HG03025 (cell line): ENCODE results near the gene SRGAP3.
"Not testable (repeated sequence)": the region's sequence is repeated elsewhere in the genome, so short reads cannot be mapped to it uniquely, and the experiment has no call there.

Experiments used
- ATAC-seq: cut with Tn5 transposase; IDR thresholded peaks from one replicate; pipeline ENCODE4 v1.9.1; 2021; ENCODE audit warnings: mild to moderate bottlenecking, moderate library complexity; ENCODE audit not compliant: unreplicated experiment, low FRiP score

The SRGAP3 gene

DNA sequence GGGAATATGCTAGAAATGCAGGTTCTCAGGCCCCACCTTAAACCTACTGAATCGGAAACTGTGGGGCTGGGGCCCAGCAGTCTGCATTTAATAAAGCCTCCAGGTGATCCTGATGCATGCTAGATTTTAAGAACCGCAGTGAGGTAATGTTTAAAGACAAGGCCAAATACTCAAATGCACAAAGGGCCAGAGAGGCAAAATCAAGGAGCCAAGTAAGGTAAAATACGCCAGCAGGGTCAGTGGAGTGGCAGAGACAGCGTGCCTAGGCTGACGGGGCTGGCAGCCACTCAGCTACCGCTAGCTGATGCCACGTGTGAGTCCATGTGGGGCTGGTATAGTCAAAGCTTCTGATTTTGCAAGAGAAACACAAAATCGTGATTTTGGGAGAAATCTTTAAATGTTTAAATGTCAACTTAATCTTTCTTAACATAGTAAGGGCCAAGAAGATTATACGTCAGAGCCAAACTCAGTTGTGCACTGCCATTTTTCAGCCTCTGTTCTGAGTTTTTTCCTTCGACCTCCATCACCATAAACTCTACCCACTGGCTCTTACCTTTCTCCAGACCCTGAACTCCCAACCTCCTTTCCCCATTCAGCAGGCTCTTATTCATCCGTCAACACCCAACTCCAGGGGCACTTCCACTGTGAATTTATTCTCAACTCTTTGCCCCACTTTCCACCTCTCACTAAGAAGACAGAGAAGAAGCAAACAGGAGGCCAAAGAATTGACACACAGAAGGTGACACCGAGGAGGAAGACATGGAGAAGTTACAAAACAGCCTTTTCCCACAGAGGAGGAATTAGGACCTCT lies 149.5 kb downstream of the SRGAP3 start:
- ATAC-seq = no peak

DNA sequence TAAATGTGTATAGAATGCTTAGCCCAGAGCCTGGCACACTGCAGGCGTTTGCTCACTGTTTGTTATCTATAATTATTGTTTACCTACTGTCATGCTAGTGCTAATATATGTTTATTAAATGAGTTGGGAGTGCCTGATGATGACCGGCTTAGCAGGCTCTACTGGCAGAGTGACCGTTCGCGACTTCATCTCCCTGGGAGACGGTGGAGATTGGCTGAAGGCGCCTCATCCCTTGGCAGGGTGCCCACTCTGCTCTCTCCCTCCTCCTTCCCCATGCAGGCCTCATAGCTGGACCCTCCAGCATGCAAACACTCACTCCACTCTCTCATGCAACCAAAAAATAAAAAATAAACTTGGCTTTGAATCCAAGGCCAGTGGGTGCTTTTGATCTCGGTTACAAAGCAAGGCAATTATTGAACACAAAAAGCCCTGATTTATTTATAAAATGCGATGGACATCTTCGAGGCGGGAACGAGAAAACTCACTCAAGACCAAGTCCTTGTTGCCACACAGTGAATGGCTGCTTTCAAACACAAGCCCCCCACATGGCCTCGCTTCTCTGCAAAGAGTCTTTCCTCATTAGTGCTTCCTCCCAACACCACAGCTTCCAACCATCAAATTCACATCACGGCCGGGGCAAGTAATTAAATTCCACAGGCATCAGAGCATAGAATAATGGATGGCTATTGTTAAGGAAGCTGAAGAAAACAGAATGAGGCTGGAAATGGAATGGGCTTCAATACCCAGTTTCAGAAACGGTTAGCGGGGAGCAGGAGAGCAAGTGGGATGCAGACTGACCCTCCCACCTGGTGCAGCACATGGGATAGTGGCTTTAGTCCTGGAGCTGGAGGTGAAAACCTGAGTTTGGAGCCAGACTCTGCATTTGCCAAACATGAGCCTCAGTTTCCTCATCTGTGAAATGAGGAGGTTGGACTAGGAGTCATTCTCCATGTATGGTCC lies 150.4 kb downstream of the SRGAP3 start:
- no peak for ATAC-seq

DNA sequence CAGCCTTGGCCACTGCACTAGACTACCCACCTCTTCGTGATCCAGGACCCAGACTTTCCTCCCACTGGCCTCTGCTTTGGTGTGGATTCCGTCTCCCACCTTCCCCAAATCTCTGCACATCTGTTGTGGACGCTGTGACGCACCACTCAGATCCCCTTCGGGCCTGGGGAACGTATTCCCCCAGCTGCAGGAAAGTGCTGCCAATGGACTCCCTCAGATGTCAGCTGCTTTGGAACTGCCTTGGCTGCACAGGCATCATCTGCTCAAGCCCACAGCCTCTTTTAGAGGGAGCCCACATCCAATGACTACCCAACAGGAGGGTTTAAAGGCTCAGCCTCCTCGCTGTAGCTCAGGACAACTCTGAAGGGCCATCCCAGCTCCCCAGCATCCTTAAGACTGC lies 152.0 kb downstream of the SRGAP3 start:
- no peak for ATAC-seq

DNA sequence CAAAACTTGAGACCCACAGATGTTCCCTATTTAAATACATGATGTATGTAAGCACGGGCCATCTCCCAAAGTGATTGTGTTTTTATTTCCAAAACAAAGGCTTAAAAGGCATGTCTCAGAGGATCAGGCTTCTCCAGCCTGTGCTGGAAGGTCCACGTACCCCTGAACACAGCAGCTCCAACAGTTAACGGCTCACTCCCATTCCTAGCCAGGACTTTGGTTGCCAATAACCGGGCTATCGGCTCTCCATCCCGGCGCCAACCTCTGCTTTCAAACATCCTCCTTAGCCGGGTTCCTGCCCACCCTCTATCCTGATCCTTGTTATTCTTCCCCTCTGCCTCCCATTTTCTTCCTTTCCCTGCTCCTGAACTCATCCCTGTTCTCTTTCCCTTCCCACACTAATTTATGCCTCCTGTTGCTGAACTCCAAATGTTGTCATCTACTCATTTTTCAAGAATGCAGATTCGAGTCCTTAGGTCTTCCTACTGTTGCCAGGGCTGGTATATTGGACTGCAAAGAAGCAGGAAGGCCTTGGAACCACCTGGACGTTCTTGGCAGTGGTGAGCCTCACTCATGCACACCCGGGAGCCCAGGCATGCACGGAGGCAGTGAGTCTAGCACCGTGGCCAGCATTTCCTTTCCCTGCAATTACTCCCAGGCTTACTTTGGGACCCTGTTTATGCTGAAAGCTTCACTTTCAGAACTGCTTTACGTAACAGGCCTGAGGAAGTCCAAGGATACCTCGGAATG lies 157.8 kb downstream of the SRGAP3 start:
- no peak for ATAC-seq

DNA sequence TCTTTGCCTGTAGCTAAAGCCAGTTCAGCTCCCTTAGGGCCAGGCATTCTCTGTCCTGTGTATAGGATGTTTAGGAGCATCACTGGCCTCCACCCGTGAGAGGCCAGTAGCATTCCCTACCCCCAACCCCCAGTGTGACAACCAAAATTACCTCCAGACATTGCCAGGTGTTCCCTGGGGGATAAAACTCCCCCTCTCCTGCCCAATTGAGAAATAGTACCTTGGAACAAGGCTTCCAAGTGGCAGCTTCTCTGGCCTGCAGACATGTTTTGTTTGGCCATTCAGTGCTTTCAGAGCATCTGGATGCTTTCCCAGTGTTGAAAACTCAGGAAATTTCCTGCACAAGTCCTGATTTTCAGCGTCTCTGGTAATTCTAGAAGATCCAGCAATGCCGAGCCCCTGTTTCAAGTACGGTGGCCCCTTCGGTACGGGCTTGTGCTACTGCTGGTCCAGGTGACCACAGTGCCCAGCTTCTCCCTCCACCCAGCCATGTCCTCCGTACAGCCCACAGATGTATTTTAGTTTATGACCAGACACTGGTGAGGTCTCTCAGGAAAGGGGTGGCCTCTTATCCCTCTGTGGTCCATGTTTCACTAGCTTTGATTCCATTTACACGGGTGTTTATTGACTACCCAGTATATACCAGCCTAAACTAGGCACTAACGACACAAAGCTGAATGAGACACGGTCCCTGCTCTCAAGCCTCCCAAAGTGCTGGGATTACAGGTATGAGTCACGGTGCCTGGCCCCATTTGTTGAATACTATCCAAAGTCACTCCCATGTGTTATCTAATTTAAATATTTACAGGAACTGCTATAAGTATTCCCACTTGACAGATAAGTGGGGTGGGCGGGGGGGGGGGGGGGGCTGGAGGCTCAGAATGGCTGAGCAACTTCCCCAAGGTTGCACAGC lies 160.7 kb downstream of the SRGAP3 start:
- no peak for ATAC-seq

DNA sequence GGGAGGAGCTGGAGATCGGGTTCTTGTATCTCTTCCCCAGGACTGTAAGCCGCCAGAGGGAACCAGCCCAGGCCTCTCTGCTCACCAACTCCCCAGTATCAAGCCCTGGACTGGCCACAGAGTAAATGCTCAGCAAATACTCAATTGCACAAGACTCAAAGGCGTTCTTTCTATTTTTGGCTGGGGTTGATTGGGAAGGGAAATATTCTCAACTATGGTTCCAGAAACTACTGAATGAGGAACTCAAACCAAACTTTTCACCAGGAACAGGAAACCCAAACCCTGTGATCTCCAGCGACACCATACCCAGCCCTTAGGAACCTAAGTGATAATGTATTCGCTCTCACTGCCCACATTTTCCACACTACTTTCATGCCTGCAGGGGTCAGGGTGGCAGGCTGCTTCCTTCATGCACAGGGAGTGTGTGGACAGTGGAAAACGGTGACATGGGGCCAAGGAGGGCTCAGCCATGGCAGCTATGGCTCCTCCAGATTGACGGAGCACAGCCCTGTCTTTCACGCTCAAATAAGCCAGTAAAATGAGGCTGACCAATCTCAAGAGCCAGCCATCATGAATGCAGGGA lies 161.5 kb downstream of the SRGAP3 start:
- no peak for ATAC-seq

DNA sequence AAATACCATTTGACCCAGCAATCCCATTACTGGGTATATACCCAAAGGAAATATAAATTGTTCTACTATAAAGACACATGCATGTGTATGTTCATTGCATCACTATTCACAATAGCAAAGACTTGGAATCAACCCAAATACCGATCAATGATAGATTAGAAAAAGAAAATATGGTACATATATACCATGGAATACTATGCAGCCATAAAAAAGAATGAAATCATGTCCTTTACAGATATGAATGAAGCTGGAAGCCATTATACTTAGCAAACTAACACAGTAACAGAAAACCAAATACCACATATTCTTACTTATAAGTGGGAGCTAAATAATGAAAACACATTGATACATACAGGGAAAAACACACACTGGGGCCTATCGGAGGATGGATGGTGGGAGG lies 164.0 kb downstream of the SRGAP3 start:
- ATAC-seq = not testable (repeated sequence)

DNA sequence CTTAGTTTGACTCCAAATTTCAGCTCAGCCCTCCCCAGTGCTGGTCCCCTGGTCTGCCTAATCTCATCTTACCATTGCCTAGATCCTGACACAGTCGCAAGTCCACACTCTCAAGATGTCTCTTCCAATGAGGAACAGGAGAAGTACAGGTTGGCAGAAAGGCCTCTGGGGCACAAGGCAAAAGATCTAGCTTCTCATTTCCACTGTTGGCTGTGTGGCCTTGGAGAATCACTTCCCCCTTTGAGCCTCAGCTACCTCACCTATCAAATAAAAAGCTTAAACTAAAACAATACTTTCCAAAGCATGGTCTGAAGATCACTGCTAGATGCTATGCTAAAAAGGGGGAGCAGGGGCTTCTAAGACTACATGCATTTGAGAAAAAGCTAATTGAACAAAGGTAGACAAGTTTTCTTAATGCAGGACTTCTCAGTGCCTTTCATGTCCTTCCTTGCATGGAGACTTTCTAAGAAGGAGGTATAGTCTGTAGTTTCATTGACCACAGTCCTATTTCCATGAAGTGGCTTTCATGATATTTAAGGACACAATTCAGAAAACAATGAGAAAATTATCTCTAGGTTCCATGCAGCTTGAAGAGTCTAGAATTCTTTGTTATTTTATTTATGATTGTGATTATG lies 168.1 kb downstream of the SRGAP3 start:
- ATAC-seq = no peak

DNA sequence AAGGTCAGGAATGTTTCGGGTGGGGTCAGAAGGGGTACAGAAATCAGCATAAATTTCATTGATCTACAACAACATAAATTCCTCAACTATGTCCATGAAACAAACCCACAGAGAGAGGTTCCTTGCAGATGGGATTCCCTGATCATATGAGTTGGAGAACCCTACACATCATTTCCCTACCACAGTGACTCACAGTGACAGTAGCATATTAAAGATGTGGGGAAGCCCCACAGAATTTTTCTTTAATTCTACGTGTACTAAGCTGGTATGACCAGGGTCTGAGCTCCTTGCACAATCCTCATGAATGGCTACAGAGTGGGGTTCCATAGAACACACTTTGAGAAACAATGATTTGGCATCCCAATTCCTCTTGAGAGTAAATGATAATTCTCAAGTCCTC lies 169.3 kb downstream of the SRGAP3 start:
- ATAC-seq = no peak

DNA sequence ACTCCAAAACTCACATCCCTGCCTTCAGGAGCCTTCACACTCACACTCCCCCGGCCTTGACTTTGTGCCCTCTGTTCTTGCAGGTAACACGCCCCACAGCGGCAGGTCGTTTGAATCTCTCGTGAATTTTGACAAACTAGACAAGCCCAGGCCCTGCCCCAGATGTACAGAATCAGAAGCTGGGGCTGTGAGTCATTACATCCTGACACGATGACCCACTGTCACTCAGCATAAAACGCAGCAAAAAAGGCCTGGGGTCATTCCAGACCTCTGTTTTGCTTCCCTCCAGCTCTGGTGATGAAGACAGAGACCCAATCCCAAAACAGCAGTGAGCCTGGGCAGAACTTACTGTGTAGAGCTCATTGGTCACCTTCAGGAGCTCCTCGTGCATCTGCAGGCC lies 169.8 kb downstream of the SRGAP3 start:
- no peak for ATAC-seq

DNA sequence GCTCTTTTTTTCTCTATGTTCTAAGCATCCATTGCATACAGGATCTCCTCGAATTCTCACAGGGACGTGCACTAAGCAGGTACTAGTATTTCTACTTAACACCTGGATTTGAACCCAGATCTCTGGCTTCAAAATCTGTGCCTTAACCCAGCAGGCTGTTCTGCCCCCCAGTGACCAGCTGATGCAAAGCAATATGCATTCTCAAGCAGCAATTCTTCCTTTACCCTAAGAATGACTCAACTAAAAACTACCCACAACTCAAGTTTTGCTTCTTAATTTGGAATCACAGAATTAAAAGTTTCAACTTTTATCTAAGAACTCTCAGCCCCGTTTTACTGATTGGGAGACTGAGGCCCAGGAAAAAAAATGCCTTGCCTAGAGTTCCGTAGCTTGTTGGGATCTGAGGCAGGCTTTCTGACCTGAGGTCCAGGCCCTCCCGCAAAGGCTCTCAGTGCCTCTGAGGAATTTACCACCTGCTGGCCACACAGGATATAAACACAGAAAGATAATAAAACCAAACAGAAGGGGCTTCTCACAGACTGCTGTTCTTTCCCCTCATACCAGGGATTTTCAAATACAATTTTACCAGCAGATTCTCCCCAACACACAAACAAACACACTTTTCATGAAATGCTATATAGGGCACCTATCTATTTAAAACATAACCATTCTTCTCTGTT lies 170.7 kb downstream of the SRGAP3 start:
- no peak for ATAC-seq

DNA sequence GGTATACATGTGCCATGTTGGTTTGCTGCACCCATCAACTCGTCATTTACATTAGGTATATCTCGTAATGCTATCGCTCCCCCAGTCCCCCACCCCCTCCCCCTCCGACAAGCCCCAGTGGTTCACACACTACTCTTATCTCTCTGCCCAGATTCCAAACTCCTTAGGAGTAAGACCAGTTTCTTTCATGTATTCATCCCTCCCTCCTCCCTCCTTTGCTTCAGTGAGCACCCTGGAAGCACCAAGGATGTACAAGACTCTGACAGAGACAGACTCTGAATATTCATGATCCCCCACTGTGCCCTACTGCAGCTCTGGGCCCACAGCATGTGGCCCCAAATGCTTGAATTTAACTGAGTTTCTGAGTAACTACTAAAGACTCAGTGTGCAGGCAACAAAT lies 172.4 kb downstream of the SRGAP3 start:
- no peak for ATAC-seq

DNA sequence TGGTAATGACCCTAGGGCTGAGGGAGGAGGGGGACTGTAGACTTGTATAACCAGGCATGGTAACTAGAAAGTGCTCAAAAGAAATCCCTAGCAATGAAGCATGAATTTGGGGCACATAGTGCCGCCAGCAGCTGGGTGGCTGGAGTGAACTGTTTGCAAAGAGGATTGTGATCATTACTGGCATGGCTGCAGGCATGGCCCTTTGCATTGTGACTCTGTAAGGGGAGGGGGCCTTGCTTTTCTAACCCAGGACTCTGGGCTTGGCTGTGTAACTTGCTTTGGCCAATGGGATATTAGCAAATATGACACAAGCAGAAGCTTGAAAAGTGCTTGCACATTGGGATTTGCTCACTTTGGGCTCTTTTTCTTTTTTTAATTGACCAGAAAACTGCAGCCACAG lies 173.7 kb downstream of the SRGAP3 start:
- no peak for ATAC-seq

DNA sequence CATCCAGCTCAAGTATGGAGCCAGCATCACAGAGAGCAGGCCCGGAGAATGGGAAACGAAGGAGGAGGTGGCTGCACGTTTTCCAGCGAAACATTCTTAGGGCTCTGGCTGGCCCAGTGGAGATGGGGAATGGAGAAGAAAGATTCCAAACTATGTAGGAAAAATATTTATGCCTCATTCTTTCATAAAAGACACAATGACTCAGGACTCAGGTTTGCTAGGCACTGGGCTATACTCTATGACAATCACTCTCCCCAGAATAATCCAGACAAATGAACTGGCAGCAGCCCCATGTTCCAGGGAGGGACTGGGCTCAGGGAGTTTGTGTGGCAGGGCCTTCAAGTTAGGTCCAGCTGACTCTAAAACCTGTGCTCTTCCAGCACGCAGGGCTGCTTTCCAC lies 175.4 kb downstream of the SRGAP3 start:
- ATAC-seq = no peak

DNA sequence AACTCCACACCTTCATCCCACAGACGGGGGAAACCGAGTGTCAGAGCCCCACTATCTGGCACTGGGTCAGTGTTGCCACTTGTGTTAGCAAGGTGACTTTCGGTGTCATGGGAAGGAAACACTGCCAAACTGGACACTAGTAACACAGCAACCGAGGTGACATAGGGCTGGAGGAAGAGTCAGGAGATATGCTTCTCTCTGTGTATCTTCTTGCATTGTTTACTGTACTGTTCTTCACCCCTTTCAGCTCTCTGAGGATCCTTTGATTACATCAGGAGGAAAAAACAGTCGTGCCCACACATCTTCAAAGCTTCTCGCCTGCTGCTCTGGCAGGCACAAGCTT lies 176.8 kb downstream of the SRGAP3 start:
- no peak for ATAC-seq

DNA sequence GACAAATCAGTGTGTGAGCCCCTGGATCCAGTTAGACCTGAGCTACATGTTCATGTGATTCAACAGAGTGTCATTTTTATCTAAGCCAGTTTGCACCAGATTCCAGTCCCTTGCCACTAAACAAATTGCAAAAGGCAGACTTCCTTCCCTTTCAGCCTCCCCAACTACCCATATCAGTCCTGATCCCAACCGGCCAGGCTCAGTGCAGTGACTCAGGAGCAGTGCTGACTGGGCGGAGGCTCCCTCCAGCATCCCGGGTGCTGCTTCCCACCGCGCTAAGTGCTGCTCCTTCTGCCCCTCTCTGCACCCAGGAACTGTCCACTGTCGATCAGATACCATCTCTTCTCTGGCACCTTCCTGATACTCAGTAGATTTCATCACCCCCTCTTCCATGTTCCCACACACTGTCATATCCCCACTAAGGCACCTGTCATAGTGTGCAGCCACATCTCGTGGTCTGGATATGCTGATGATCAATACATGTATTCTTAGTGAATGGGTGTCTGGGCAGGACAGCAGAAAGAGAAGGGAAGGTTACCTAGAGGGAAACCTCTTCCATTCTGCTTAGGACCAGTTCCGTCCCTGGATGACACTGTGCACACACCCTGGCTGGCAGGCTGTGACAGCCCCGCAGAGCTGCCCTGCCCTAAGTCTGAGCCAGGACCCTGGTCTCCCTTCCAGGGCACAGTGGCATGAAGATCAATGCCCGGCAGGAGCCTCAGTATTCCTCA lies 177.3 kb downstream of the SRGAP3 start:
- no peak for ATAC-seq

DNA sequence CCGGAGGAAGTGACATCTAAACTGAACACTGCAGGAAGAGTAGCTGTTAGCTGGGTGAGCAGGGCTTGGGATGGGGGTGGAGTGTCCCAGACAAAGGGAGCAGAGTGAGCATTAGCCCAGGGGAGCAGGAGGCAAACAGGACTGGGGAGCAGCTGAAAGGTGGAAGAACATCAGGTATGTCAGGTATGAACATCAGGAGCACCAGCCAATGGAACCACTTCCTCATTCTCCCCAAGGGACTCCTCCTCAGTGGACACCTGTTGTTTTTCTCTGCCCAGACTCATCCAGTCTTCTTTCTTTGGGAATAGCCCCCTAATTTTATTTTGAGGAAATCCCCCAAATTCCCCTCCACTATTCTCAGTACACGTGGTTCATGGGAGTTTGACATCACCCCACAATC lies 178.5 kb downstream of the SRGAP3 start:
- no peak for ATAC-seq

DNA sequence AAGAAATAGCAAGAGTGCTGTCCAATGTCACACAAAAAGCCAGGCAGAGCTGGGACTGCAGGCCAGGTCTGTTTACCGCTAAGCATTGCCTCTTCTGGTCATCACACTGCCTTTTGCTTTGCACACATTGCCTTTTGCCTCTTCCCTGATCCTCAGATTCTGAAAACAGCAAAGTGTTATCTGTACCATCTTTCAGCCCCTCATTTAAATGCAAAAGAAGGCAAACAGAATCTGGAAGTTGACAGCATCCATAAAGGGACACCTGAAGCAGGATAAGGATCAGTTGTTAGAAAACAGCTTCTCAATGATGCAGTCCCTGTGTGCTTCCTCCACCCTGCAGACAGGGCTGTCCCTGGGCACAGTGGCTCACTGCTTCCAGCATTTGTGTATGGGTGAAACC lies 179.5 kb downstream of the SRGAP3 start:
- ATAC-seq = no peak
